Esophagus squamous epithelium (tissue), 4 donors: ENCODE measurements around the gene MNT.

Source experiments
- POLR2A ChIP-seq, 4 donors: fragments of 450-650 bp; IDR thresholded peaks; one replicate each; pipeline ENCODE4 v1.6.1; 2017; ENCODE audit warnings: antibody characterized with exemption in 4 of 4, mild to moderate bottlenecking in 4 of 4, moderate library complexity in 3 of 4
- TF ChIP-seq, protein P1 (sequence below), 6 experiments: fragments of 450-650 bp in 4 of 6; fragments of 200-600 bp in 2 of 6; sonication (generic) in 2 of 6; IDR thresholded peaks; one replicate each; pipeline ENCODE4 v1.5.1; 2016 to 2019; ENCODE audit warnings: antibody characterized with exemption in 6 of 6, mild to moderate bottlenecking in 4 of 6, moderate library complexity in 4 of 6

DNA sequence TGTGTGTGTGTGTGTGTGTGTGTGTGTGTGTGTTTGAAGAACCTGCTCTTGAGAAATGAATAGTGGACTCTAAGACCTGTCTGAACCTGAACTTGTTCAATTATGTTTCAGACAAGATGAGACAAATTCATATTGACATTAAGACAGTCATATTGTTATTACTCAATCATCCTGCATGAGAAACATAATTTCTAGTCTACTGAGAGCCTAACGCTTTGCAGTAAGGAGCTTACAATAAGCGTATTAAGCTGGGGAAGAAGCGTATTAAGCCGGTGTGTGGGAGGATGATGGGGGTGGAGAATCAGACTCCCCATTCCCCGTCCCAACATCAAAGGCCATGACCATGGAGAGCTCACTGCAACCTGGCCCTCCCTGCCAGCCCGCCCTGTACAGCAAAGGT, 22.4 kb upstream of the MNT start:
- TF ChIP-seq, protein P1, sequence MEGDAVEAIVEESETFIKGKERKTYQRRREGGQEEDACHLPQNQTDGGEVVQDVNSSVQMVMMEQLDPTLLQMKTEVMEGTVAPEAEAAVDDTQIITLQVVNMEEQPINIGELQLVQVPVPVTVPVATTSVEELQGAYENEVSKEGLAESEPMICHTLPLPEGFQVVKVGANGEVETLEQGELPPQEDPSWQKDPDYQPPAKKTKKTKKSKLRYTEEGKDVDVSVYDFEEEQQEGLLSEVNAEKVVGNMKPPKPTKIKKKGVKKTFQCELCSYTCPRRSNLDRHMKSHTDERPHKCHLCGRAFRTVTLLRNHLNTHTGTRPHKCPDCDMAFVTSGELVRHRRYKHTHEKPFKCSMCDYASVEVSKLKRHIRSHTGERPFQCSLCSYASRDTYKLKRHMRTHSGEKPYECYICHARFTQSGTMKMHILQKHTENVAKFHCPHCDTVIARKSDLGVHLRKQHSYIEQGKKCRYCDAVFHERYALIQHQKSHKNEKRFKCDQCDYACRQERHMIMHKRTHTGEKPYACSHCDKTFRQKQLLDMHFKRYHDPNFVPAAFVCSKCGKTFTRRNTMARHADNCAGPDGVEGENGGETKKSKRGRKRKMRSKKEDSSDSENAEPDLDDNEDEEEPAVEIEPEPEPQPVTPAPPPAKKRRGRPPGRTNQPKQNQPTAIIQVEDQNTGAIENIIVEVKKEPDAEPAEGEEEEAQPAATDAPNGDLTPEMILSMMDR (IDR thresholded peaks at IDR 0.05), result no peak
- TF ChIP-seq POLR2A (IDR thresholded peaks at IDR 0.05), result no peak
